Measurements from ENCODE around the gene PTP4A2. TPM values are rescaled to one million over a fixed set of nuclear protein-coding genes. Genes with fewer than 3 reads are reported as not detected.
A peak's percentile ranks its signal among the peaks of the same experiment; 100 is the strongest.

The PTP4A2 gene
- total and polyA plus RNA-seq, 7 donors: 145 to 327 (median 228) TPM

DNA sequence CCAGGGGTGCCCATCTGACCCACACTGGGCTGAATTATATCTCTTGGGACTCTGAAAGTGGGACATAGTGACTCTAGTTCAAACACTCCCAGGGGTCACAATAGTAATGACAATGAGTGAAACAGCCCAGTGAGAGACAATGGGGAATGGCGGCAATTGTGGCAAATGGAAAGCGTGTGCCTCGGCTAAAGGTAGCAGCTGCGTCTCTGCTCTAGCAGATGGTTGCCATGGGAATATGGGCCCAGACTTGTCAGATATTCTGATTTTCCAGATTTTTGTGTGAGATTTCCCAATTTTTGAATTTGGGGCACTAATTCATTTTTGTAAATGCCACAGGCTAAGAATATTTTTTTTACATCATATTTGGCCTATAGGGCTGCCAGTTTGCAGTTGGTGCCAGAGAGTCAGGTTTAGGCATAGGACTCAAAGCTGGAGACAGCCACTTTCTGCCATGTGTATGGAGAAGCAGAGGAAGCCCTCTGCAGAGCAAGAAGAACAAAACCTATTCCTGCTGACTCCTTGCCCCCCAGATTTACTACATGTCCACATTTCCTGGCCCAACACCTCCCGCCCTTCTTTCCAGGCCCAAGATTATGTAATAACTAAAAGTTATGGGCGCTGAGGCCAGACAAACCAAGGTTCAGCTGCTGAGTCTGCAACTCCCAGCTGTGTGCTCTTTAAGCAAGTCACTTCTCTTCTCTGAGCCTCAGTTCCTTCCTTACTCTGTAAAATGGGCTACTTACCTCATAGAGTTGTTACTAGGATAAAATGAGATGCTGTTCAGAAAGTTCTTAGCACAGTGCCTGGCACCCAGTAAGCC, 21.6 kb upstream of the PTP4A2 start:
- intact Hi-C loops (cut with DNase I): loop anchor here (2.0 to 10.0 kb wide), 5 partner anchors 23 to 295 kb away; partner anchors contain the start of gene ADGRB2
- H3K4me3 ChIP-seq: no peak overlapping the region
- H3K27me3 ChIP-seq: no peaks in the 10 kb centered on the region
- no peak overlapping the region for H3K27ac ChIP-seq
- peaks cover 0 to 22% (median 21%) of the 10 kb centered on the region in 4 donors for H3K4me1 ChIP-seq
- no peaks in the 10 kb centered on the region for H3K9me3 ChIP-seq
- peak; percentile 74 for DNase-seq
- no peak for TF ChIP-seq POLR2AphosphoS5 (IDR thresholded peaks at IDR 0.05)
- TF ChIP-seq EP300 (IDR thresholded peaks at IDR 0.05): no peak
- TF ChIP-seq, protein P1, sequence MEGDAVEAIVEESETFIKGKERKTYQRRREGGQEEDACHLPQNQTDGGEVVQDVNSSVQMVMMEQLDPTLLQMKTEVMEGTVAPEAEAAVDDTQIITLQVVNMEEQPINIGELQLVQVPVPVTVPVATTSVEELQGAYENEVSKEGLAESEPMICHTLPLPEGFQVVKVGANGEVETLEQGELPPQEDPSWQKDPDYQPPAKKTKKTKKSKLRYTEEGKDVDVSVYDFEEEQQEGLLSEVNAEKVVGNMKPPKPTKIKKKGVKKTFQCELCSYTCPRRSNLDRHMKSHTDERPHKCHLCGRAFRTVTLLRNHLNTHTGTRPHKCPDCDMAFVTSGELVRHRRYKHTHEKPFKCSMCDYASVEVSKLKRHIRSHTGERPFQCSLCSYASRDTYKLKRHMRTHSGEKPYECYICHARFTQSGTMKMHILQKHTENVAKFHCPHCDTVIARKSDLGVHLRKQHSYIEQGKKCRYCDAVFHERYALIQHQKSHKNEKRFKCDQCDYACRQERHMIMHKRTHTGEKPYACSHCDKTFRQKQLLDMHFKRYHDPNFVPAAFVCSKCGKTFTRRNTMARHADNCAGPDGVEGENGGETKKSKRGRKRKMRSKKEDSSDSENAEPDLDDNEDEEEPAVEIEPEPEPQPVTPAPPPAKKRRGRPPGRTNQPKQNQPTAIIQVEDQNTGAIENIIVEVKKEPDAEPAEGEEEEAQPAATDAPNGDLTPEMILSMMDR (IDR thresholded peaks at IDR 0.05): no peak
- no peak for TF ChIP-seq POLR2A (IDR thresholded peaks at IDR 0.05)
- 91% methylated on average over 6 of the region's 6 CpGs for WGBS, 2 donors
- no peaks in the 10 kb centered on the region for H3K36me3 ChIP-seq

DNA sequence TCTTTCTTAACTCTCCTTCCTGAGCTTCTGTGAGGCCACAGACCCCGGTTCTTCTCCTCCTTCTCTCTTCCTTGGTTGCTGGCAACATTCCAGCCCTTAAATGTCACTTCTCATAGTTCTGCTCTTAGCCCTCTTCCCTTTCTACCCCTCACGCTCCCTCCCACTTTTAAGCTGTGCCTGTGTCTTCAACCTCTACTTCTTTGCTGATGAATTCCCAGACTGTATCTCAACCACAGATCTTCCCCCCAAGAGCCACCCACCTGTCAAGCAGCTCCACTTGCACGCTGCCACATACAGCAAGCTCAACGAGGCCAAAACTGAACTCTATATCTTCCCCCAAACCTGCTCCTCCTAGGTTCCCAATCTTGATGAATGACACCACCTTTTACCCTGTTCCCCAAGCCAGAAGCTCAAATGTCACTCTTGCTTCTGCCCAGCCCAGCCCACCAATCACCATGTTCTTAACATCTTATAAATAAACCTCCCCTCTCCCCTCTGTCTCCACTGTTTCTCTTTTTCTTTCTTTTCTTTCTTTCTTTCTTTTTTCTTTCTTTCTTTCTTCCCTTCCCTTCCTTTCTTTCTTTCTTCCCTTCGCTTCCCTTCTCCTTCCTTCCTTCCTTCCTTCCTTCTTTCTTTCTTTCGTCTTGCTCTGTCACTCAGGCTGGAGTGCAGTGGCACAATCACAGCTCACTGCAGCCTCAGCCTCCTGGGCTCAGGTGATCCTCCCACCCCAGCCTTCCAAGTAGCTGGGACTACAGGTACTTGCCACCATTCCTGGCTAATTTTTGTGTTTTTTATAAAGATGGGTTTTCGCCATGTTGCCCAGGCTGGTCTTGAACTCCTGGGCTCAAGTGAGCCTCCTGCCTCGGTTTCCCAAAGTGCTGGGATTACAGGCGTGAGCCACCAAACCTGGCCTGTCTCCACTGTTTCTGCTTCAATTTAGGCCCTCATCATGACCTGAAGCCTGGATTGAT, 19.8 kb upstream of the PTP4A2 start:
- no peak for DNase-seq
- intact Hi-C loops (cut with DNase I): no loop called here
- H3K27ac ChIP-seq: peak overlapping the region in 2 of 4 donors; percentile 10 to 87

DNA sequence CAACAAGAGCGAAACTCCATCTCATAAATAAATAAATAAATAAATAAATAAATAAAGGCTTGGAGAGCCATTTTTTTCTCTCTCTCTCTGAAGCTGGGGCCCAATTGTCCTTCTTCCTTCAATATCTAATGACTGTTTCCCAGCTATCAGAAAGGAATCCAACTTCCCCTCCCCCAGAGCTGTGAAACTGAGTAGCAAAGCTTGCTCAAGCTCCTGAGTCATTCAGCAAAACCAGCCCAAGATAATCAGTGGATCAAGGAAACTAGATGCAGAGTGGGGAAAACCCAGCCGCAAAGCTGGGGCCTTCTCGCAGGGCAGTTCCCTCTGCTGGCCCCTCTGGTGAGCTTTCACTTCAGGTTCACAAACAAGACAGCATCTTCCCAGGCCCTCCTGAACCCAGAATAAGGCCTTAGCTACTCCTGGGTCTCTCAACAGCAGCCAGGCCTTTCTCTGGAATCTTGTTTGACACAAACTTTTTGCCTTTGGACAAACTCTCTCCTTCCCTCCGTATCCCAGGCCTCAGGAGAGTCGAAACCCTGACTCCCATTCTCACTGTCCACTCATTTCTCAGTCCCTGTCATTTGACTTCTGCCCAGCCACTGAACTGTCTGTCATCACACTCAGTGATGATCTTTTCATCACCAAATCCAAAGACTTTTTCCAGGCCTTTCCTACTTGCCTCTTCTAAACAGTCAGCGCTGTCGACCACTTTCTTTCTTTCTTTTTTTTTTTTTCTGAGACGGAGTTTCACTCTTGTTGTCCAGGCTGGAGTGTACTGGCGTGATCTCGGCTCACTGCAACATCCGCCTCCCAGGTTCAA, 18.0 kb upstream of the PTP4A2 start:
- TF ChIP-seq POLR2A (IDR thresholded peaks at IDR 0.05): no peak
- peak; percentile 29 to 82 (median 58) for TF ChIP-seq POLR2AphosphoS5 (IDR thresholded peaks at IDR 0.05)

More for the DNA sequence above, 19.8 kb upstream of the PTP4A2 start:
- no peak for TF ChIP-seq POLR2A (IDR thresholded peaks at IDR 0.05)
- no peak for TF ChIP-seq EP300 (IDR thresholded peaks at IDR 0.05)
- TF ChIP-seq POLR2AphosphoS5 (IDR thresholded peaks at IDR 0.05): no peak
- TF ChIP-seq, protein P1 (IDR thresholded peaks at IDR 0.05): no peak
- WGBS, 2 donors: 61 to 84% methylated on average over 9 of the region's 9 CpGs
- no peak overlapping the region for H3K4me3 ChIP-seq
- H3K36me3 ChIP-seq: no peaks in the 10 kb centered on the region
- H3K27me3 ChIP-seq: no peaks in the 10 kb centered on the region
- H3K9me3 ChIP-seq: no peaks in the 10 kb centered on the region
- peaks cover 0 to 30% (median 29%) of the 10 kb centered on the region in 4 donors for H3K4me1 ChIP-seq

DNA sequence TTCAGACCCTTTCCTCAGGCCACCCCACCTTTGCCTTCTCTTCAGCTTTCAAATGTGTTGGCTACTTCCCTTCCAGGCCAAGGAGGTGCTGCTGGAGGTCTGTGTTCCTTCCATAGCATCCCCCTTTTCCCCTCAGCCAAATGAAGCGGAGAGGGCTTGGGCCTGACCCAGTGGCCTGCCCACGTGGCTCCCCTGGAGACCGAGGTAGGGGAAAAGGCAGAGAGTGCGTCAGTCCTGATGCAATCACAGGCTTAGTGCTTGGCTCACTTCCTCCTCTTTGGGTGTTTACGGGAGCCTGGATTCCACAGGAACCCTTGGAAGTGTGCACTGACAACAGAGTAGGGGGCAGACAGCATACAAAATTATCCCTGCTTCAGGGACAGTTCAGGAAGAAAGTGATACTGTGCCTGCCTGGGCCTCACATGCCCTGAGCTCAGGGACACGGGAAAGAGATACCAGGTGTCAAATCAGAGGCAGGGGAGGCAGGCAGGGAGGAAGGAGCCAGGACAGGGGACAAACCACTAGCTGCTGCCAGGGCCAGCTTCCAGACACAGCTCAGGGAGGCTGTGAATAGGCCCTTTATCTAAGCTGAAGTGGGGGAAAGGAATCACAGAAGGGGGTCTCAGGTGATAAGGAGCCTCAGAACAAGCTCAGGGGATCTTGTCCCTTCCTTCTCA, 16.6 kb upstream of the PTP4A2 start:
- intact Hi-C loops (cut with DNase I): no loop called here
- peak overlapping the region; percentile 76 to 87 (median 82) for H3K27ac ChIP-seq
- WGBS, 2 donors: 40 to 41% methylated on average over 6 of the region's 6 CpGs
- TF ChIP-seq, protein P1 (IDR thresholded peaks at IDR 0.05): no peak
- TF ChIP-seq POLR2AphosphoS5 (IDR thresholded peaks at IDR 0.05) (peak; percentile 70 to 92 (median 80)), POLR2A (IDR thresholded peaks at IDR 0.05) (no peak), EP300 (IDR thresholded peaks at IDR 0.05) (peak; percentile 20 to 84 (median 71))
- H3K4me3 ChIP-seq: no peak overlapping the region
- H3K27me3 ChIP-seq: no peaks in the 10 kb centered on the region
- H3K4me1 ChIP-seq: peaks cover 0 to 30% (median 29%) of the 10 kb centered on the region in 4 donors
- peak; percentile 97 for DNase-seq
- H3K9me3 ChIP-seq: no peaks in the 10 kb centered on the region
- no peaks in the 10 kb centered on the region for H3K36me3 ChIP-seq

More for the DNA sequence above, 18.0 kb upstream of the PTP4A2 start:
- no peak overlapping the region for H3K4me3 ChIP-seq
- peak; percentile 93 for DNase-seq
- H3K27me3 ChIP-seq: no peaks in the 10 kb centered on the region
- WGBS, 2 donors: 56 to 58% methylated on average over 11 of the region's 11 CpGs
- intact Hi-C loops (cut with DNase I): no loop called here
- H3K4me1 ChIP-seq: peaks cover 0 to 30% (median 29%) of the 10 kb centered on the region in 4 donors
- no peaks in the 10 kb centered on the region for H3K9me3 ChIP-seq
- no peaks in the 10 kb centered on the region for H3K36me3 ChIP-seq
- peak overlapping the region; percentile 76 to 87 (median 82) for H3K27ac ChIP-seq

All from sigmoid colon (tissue), 7 donors.